Esophagus muscularis mucosa (tissue), 4 donors: ENCODE measurements around the gene ZNF319. TPM values are rescaled to one million over a fixed set of nuclear protein-coding genes. Genes with fewer than 3 reads are reported as not detected.

Experiments used
- DNase-seq: peaks from one replicate; pipeline ENCODE4 v3.0.0-alpha.2; 2017; ENCODE audit errors: extremely low spot score
- H3K27ac ChIP-seq, 4 donors: fragments of 200-600 bp; sonication (generic); replicated peaks in 1 of 4; 1 replicate in 3 of 4; 2 replicates in 1 of 4; pipeline ENCODE4 v1.5.1; 2016 to 2019; ENCODE audit warnings: mild to moderate bottlenecking in 1 of 4
- H3K27me3 ChIP-seq, 4 donors: fragments of 200-600 bp; sonication (generic); one replicate each; pipeline versions ENCODE4 v1.5.1 to v1.6.0; 2016 to 2019
- H3K36me3 ChIP-seq, 4 donors: fragments of 200-600 bp; sonication (generic); one replicate each; pipeline ENCODE4 v1.5.1; 2016 to 2019
- H3K4me1 ChIP-seq, 4 donors: fragments of 200-600 bp; sonication (generic); one replicate each; pipeline ENCODE4 v1.5.1; 2016 to 2019
- H3K4me3 ChIP-seq, 4 donors: fragments of 200-600 bp; sonication (generic); 1 replicate in 2 of 4; 2 replicates in 2 of 4; pipeline ENCODE4 v1.5.1; 2016 to 2019; ENCODE audit warnings: mild to moderate bottlenecking in 4 of 4, moderate library complexity in 1 of 4
- H3K9me3 ChIP-seq, 4 donors: fragments of 200-600 bp; sonication (generic); 1 replicate in 3 of 4; 2 replicates in 1 of 4; pipeline ENCODE4 v1.5.1; 2016 to 2019
- EP300 ChIP-seq: sonication (generic); formaldehyde crosslinking; IDR thresholded peaks from one replicate; pipeline ENCODE4 v1.6.1; 2017; ENCODE audit warnings: antibody characterized with exemption
- POLR2A ChIP-seq: fragments of 450-650 bp; IDR thresholded peaks from one replicate; pipeline ENCODE4 v1.6.1; 2017; ENCODE audit warnings: antibody characterized with exemption, moderate library complexity, mild to moderate bottlenecking, low read depth
- POLR2AphosphoS5 ChIP-seq, 2 donors: sonication (generic); formaldehyde crosslinking; IDR thresholded peaks; one replicate each; pipeline ENCODE4 v1.6.1; 2017; ENCODE audit warnings: antibody characterized with exemption in 2 of 2
- WGBS: methylation state at CpG from one replicate; pipeline ENCODE4 v1.1.5; 2018; 5-methylcytosine and 5-hydroxymethylcytosine counted together
- intact Hi-C: fragments of 100-400 bp; cut with DNase I; formaldehyde crosslinking; loops from one replicate; pipeline ENCODE4 v1.15.1; 2023
- total RNA-seq, 4 donors: library from RNA; depleted of rRNA; stranded (reverse); fragments of >200 nt; gene quantifications; one replicate each; pipeline versions ENCODE4 v1.1.0 to v1.2.1, GENCODE V29; 2016
- TF ChIP-seq, protein P1 (sequence below), 3 experiments: fragments of 200-600 bp in 2 of 3; fragments of 450-650 bp in 1 of 3; sonication (generic) in 2 of 3; IDR thresholded peaks; one replicate each; pipeline ENCODE4 v1.5.1; 2017 to 2019; ENCODE audit warnings: antibody characterized with exemption in 3 of 3, mild to moderate bottlenecking in 2 of 3, moderate library complexity in 1 of 3

Gene ZNF319
- total RNA-seq, 4 donors from 2014 or later = 7.1 to 20.9 (median 12.8) TPM

DNA sequence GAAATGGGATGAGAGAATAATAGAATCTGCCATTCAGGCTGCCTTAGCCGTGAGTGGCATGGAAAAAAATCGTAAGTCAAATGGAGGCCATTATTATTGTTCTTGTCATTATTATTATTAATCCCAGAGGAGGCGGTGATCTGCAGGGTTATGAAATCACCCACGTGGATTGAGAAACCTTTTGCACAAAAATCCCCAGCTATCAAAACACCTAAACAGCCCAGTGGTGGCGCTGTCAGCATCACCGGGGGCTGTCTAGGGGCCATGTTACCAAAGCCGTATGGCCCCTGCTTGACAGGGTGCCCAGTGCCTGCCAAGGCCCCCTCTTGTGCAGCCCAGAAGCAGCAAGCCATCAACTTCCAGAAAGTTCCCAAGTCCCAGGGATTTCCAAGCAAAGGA lies 54.7 kb downstream of the ZNF319 start:
- H3K27ac ChIP-seq = no peak overlapping the region
- 58% methylated on average over 6 of the region's 7 CpGs for WGBS
- DNase-seq = no peak

DNA sequence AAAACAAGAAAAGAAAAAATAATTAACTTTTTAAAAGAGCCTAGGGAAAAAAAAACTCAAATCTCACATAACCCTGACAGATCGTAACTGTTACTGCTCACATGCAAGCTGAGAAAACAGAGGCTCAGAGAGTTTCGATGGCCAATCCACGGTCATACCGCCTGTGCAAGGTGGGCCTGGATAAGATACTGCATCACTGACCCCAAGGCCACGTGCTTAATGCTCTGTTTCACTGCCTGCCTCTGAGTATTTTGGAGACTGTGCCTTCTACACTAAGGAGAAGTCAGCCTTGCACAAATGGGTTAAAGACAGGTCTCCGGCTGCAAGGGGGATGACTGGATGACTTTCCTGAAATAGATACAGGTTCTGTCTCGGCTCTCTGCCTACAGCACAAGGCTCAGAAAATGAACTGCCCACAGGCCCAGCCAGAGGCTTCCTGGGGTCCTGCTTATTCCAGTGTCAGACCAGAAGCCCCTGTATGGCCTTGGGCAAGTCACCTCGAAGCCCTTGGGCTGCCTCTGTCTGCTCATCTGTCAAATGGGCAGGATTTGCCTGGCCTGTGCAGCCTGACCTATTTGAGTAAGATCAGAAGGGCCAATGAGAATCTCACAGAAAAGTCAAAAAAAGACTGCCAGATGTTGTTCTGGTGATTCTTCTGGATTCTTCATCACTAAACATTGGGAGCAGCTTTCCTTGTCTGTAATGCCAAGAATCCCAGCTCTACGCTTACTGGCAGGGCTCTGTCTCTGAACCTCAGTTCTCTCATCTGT lies 55.3 kb downstream of the ZNF319 start:
- Histone ChIP-seq H3K36me3 (no peaks in the 10 kb centered on the region), H3K27ac (no peak overlapping the region), H3K4me1 (peaks cover 4 to 6% (median 6%) of the 10 kb centered on the region in 4 donors), H3K9me3 (no peaks in the 10 kb centered on the region), H3K4me3 (no peak overlapping the region), H3K27me3 (peaks cover 0 to 18% (median 0%) of the 10 kb centered on the region in 4 donors)
- no peak for DNase-seq
- intact Hi-C loops = no loop called here
- TF ChIP-seq POLR2AphosphoS5 (IDR thresholded peaks at IDR 0.05) (no peak), EP300 (no peak), POLR2A (no peak)
- TF ChIP-seq, protein P1, sequence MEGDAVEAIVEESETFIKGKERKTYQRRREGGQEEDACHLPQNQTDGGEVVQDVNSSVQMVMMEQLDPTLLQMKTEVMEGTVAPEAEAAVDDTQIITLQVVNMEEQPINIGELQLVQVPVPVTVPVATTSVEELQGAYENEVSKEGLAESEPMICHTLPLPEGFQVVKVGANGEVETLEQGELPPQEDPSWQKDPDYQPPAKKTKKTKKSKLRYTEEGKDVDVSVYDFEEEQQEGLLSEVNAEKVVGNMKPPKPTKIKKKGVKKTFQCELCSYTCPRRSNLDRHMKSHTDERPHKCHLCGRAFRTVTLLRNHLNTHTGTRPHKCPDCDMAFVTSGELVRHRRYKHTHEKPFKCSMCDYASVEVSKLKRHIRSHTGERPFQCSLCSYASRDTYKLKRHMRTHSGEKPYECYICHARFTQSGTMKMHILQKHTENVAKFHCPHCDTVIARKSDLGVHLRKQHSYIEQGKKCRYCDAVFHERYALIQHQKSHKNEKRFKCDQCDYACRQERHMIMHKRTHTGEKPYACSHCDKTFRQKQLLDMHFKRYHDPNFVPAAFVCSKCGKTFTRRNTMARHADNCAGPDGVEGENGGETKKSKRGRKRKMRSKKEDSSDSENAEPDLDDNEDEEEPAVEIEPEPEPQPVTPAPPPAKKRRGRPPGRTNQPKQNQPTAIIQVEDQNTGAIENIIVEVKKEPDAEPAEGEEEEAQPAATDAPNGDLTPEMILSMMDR (IDR thresholded peaks at IDR 0.05) = no peak
- WGBS = 82% methylated on average over 9 of the region's 9 CpGs

More for the DNA sequence above, 54.7 kb downstream of the ZNF319 start:
- H3K27me3 ChIP-seq = peaks cover 0 to 20% (median 0%) of the 10 kb centered on the region in 4 donors
- peaks cover 4 to 6% (median 5%) of the 10 kb centered on the region in 4 donors for H3K4me1 ChIP-seq
- H3K36me3 ChIP-seq = no peaks in the 10 kb centered on the region
- TF ChIP-seq POLR2AphosphoS5 (IDR thresholded peaks at IDR 0.05) = no peak
- intact Hi-C loops = no loop called here
- no peaks in the 10 kb centered on the region for H3K9me3 ChIP-seq
- H3K4me3 ChIP-seq = no peak overlapping the region

Other genes with a start within 250 kb of the ZNF319 start
- 10 to 100 TPM; 28.2 to 76.8 (median 46.6) TPM for gene KIFC3, start 198.2 kb downstream of the ZNF319 start, total RNA-seq
- under 1 TPM; under 0.01 to 0.97 (median 0.31) TPM for gene CNGB1, start 29.5 kb downstream of the ZNF319 start, total RNA-seq
- 10 to 100 TPM; 31.5 to 51.1 (median 33.3) TPM for gene USB1, start 735 bp upstream of the ZNF319 start, total RNA-seq
- gene MMP15, start 25.1 kb upstream of the ZNF319 start, total RNA-seq = 10 to 100 TPM in 2 of 4 donors, 1 to 10 TPM in 2; 3.8 to 16.3 (median 8.7) TPM
- 10 to 100 TPM; 12.5 to 31.2 (median 23.5) TPM for gene CFAP20, start 128.7 kb upstream of the ZNF319 start, total RNA-seq
- 10 to 100 TPM; 37.1 to 56.5 (median 42.7) TPM for gene CSNK2A2, start 197.4 kb upstream of the ZNF319 start, total RNA-seq